ENCODE measurements around the gene GNAT1. TPM values are rescaled to one million over a fixed set of nuclear protein-coding genes. Genes with fewer than 3 reads are reported as not detected.

GNAT1 gene
- total RNA-seq, 1 experiment from 2014 or later: not detected

DNA sequence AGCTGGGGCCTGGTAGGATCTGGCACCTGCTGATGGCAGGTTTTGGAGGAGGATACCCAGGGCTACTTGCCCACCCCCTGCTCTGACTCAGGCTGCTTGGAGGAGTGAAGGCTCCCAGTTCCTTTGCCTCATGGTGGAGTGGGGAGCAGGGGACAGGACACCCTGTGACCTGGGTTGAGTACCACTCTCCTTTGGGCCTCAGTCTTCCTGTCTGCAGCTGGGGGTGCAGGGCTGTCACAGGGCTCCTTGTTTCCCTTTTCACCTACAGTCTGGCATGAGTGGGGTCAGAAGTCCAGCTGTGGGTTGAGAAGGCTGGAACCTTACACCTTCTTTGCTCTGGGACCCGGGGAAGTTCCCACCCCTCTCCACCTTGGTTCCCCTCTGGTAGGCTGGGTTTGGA, 21.6 kb upstream of the GNAT1 start:
- Histone ChIP-seq H2BK15ac (ENCODE audit: low read depth, low read length) (no peak overlapping the region), H3K27ac (ENCODE audit: insufficient read length, low read depth, low read length) (no peak overlapping the region), H4K91ac (ENCODE audit: insufficient read length, low read depth, low read length) (no peak overlapping the region), H3K23ac (ENCODE audit: insufficient read length, low read depth, low read length) (no peak overlapping the region), H3K4me1 (ENCODE audit: insufficient read depth, low read length) (peaks cover 7% of the 10 kb centered on the region; the same call in 1 of the 2 replicates), H3K23me2 (ENCODE audit: insufficient read length, low read depth, low read length, poor library complexity, severe bottlenecking) (no peaks in the 10 kb centered on the region), H2BK12ac (ENCODE audit: insufficient read length, low read depth, low read length) (no peak overlapping the region), H3K9ac (ENCODE audit: extremely low read depth, insufficient read length, low read length) (no peak overlapping the region), H2BK5ac (ENCODE audit: insufficient read length, low read length) (no peak overlapping the region), H2BK120ac (ENCODE audit: low read depth, low read length, poor library complexity, severe bottlenecking) (no peak overlapping the region), H3K9me3 (ENCODE audit: control insufficient read depth, low read depth, low read length) (no peaks in the 10 kb centered on the region), H2BK20ac (ENCODE audit: low read depth, low read length, poor library complexity, severe bottlenecking) (no peak overlapping the region), H3T11ph (ENCODE audit: low read length) (no peak overlapping the region), H3K79me1 (ENCODE audit: insufficient read depth, low read depth, low read length, poor library complexity, severe bottlenecking) (no peaks in the 10 kb centered on the region), H3K14ac (ENCODE audit: insufficient read depth, low read length) (no peak overlapping the region), H3K4me2 (ENCODE audit: insufficient read depth, insufficient read length, low read length) (no peak overlapping the region), H3K27me3 (ENCODE audit: insufficient read depth, low read length) (no peaks in the 10 kb centered on the region), H3K18ac (ENCODE audit: insufficient read length, low read depth, low read length) (no peak overlapping the region), H4K8ac (replicated peaks; ENCODE audit: insufficient read length, low read depth, low read length) (no peak overlapping the region), H3K79me2 (ENCODE audit: insufficient read depth, low read length) (no peaks in the 10 kb centered on the region), H4K5ac (ENCODE audit: insufficient read length, low read depth, low read length) (no peak overlapping the region), H2AFZ (ENCODE audit: low read length) (no peak overlapping the region), H3K4ac (ENCODE audit: low read depth, low read length) (no peak overlapping the region), H4K20me1 (ENCODE audit: control insufficient read depth, insufficient read depth, insufficient read length) (no peaks in the 10 kb centered on the region), H2AK5ac (ENCODE audit: insufficient read length, low read length) (no peak overlapping the region), H3K56ac (ENCODE audit: insufficient read length, low read depth, low read length) (no peak overlapping the region)
- Mint-ChIP-seq H3K36me3 (ENCODE audit: insufficient read depth in 1 of 3, low read depth in 3 of 3) (peaks cover 3 to 14% (median 4%) of the 10 kb centered on the region in 3 experiments), H3K27me3 (ENCODE audit: low read depth) (no peaks in the 10 kb centered on the region; the same call in 1 of the 2 replicates), H3K4me1 (peaks cover 33 to 49% of the 10 kb centered on the region in 2 experiments), H3K9me3 (no peaks in the 10 kb centered on the region), H3K27ac (peak overlapping the region in 2 of 3 experiments; percentile 53 to 63; a peak in 2 of 7 replicates), H3K4me3 (no peak overlapping the region)
- DNase-seq: no peak
- TF ChIP-seq, protein P1, sequence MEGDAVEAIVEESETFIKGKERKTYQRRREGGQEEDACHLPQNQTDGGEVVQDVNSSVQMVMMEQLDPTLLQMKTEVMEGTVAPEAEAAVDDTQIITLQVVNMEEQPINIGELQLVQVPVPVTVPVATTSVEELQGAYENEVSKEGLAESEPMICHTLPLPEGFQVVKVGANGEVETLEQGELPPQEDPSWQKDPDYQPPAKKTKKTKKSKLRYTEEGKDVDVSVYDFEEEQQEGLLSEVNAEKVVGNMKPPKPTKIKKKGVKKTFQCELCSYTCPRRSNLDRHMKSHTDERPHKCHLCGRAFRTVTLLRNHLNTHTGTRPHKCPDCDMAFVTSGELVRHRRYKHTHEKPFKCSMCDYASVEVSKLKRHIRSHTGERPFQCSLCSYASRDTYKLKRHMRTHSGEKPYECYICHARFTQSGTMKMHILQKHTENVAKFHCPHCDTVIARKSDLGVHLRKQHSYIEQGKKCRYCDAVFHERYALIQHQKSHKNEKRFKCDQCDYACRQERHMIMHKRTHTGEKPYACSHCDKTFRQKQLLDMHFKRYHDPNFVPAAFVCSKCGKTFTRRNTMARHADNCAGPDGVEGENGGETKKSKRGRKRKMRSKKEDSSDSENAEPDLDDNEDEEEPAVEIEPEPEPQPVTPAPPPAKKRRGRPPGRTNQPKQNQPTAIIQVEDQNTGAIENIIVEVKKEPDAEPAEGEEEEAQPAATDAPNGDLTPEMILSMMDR (conservative IDR thresholded peaks at IDR 0.05): no peak
- WGBS (ENCODE audit: extremely low coverage, insufficient read length, low lambda C conversion rate): no CpG with 5 or more reads among the region's 1 CpG
